ENCODE measurements around the gene KLLN.
"Not testable (repeated sequence)": the region's sequence is repeated elsewhere in the genome, so short reads cannot be mapped to it uniquely, and the experiment has no call there.

KLLN gene

GRCh38 chr10:87837445-87837844 is 25.9 kb downstream of the KLLN start:
- H3K4me3 Mint-ChIP-seq = no peak overlapping the region
- H3K36me3 Mint-ChIP-seq = no peaks in the 10 kb centered on the region
- peaks cover 14% of the 10 kb centered on the region for H3K4me1 Mint-ChIP-seq
- H3K27me3 Mint-ChIP-seq = no peaks in the 10 kb centered on the region
- ATAC-seq = peak; percentile 66
- H3K27ac Mint-ChIP-seq = peak overlapping the region; percentile 39
- H3K9me3 Mint-ChIP-seq = no peaks in the 10 kb centered on the region

- no peak overlapping the region for H3K27ac Mint-ChIP-seq
- H3K4me1 Mint-ChIP-seq = peaks cover 14% of the 10 kb centered on the region
- H3K36me3 Mint-ChIP-seq = no peaks in the 10 kb centered on the region
- H3K9me3 Mint-ChIP-seq = no peaks in the 10 kb centered on the region
- H3K27me3 Mint-ChIP-seq = no peaks in the 10 kb centered on the region
- no peak overlapping the region for H3K4me3 Mint-ChIP-seq
- no peak for ATAC-seq
These were observed 27.2 kb downstream of the KLLN start for GRCh38 chr10:87836098-87836497.

GRCh38 chr10:87829986-87830729 is 33.2 kb downstream of the KLLN start:
- H3K4me3 Mint-ChIP-seq = no peak overlapping the region
- H3K4me1 Mint-ChIP-seq = peaks cover 6% of the 10 kb centered on the region
- H3K27me3 Mint-ChIP-seq = no peaks in the 10 kb centered on the region
- no peak overlapping the region for H3K27ac Mint-ChIP-seq
- no peaks in the 10 kb centered on the region for H3K36me3 Mint-ChIP-seq
- no peak for ATAC-seq
- H3K9me3 Mint-ChIP-seq = no peaks in the 10 kb centered on the region

GRCh38 chr10:87829051-87829450 is 34.3 kb downstream of the KLLN start:
- H3K36me3 Mint-ChIP-seq, H3K27me3 Mint-ChIP-seq, ATAC-seq, H3K4me1 Mint-ChIP-seq, H3K4me3 Mint-ChIP-seq, H3K9me3 Mint-ChIP-seq, H3K27ac Mint-ChIP-seq: not testable (repeated sequence)

- H3K9me3 Mint-ChIP-seq = no peaks in the 10 kb centered on the region
- H3K4me3 Mint-ChIP-seq = no peak overlapping the region
- no peak for ATAC-seq
- no peaks in the 10 kb centered on the region for H3K27me3 Mint-ChIP-seq
- H3K27ac Mint-ChIP-seq = no peak overlapping the region
- no peaks in the 10 kb centered on the region for H3K4me1 Mint-ChIP-seq
- H3K36me3 Mint-ChIP-seq = no peaks in the 10 kb centered on the region
These were observed 35.7 kb downstream of the KLLN start for GRCh38 chr10:87827681-87828080.

- ATAC-seq = no peak
- no peak overlapping the region for H3K27ac Mint-ChIP-seq
- H3K36me3 Mint-ChIP-seq = no peaks in the 10 kb centered on the region
- no peak overlapping the region for H3K4me3 Mint-ChIP-seq
- no peaks in the 10 kb centered on the region for H3K4me1 Mint-ChIP-seq
- no peaks in the 10 kb centered on the region for H3K9me3 Mint-ChIP-seq
- H3K27me3 Mint-ChIP-seq = no peaks in the 10 kb centered on the region
These were observed 36.7 kb downstream of the KLLN start for GRCh38 chr10:87826653-87827052.

- Mint-ChIP-seq H3K27me3 (no peaks in the 10 kb centered on the region), H3K27ac (peak overlapping the region; percentile 92), H3K4me1 (peaks cover 28% of the 10 kb centered on the region), H3K36me3 (no peaks in the 10 kb centered on the region), H3K4me3 (no peak overlapping the region), H3K9me3 (no peaks in the 10 kb centered on the region)
- ATAC-seq = no peak
These were observed 44.1 kb downstream of the KLLN start for GRCh38 chr10:87819289-87819585.

GRCh38 chr10:87818505-87819288 is 44.6 kb downstream of the KLLN start:
- peak overlapping the region; percentile 94 for H3K4me3 Mint-ChIP-seq
- ATAC-seq = peak; percentile 85
- peaks cover 28% of the 10 kb centered on the region for H3K4me1 Mint-ChIP-seq
- H3K27me3 Mint-ChIP-seq = no peaks in the 10 kb centered on the region
- H3K36me3 Mint-ChIP-seq = no peaks in the 10 kb centered on the region
- no peaks in the 10 kb centered on the region for H3K9me3 Mint-ChIP-seq
- peak overlapping the region; percentile 92 for H3K27ac Mint-ChIP-seq

GRCh38 chr10:87817609-87818504 is 45.5 kb downstream of the KLLN start, which contains the start of gene ATAD1:
TSS of gene ATAD1 (minus strand) at chr10:87818226. CDS start at chr10:87814599, 3,627 bp downstream.
- H3K4me3 Mint-ChIP-seq = peak within 1 kb of the TSS; percentile 94
- no peaks in the 10 kb centered on the region for H3K27me3 Mint-ChIP-seq
- peak; percentile 92 for ATAC-seq
- H3K4me1 Mint-ChIP-seq = peaks cover 28% of the 10 kb centered on the region
- peak within 1 kb of the TSS; percentile 92 for H3K27ac Mint-ChIP-seq
- no peaks in the 10 kb centered on the region for H3K9me3 Mint-ChIP-seq
- H3K36me3 Mint-ChIP-seq = no peaks in the 10 kb centered on the region

GRCh38 chr10:87816898-87817608 is 46.3 kb downstream of the KLLN start:
- Mint-ChIP-seq H3K4me1 (peaks cover 31% of the 10 kb centered on the region), H3K4me3 (peak overlapping the region; percentile 94)
- no peak for ATAC-seq

GRCh38 chr10:87816163-87816897 is 47.0 kb downstream of the KLLN start:
- Mint-ChIP-seq H3K4me3 (peak overlapping the region; percentile 94), H3K27ac (peak overlapping the region; percentile 92), H3K9me3 (no peaks in the 10 kb centered on the region), H3K4me1 (peaks cover 38% of the 10 kb centered on the region), H3K27me3 (no peaks in the 10 kb centered on the region), H3K36me3 (peaks cover 14% of the 10 kb centered on the region)
- no peak for ATAC-seq

More at GRCh38 chr10:87816898-87817608, 46.3 kb downstream of the KLLN start:
- peak overlapping the region; percentile 92 for H3K27ac Mint-ChIP-seq
- H3K27me3 Mint-ChIP-seq = no peaks in the 10 kb centered on the region
- H3K9me3 Mint-ChIP-seq = no peaks in the 10 kb centered on the region
- H3K36me3 Mint-ChIP-seq = peaks cover 7% of the 10 kb centered on the region

All from stimulated activated memory B cell treated with anti-CD40 and anti-IgM and Interleukin-4, amounts not matched to agents 10 μg/mL and 1 μg/mL and 100 μg/mL, for 72 hours (primary cell).